ENCODE results near the gene HMGN1. TPM values are rescaled to one million over a fixed set of nuclear protein-coding genes. Genes with fewer than 3 reads are reported as not detected.

Gene HMGN1
- total and polyA plus RNA-seq, 4 donors, result 34.6 to 92.3 (median 55.0) TPM

DNA sequence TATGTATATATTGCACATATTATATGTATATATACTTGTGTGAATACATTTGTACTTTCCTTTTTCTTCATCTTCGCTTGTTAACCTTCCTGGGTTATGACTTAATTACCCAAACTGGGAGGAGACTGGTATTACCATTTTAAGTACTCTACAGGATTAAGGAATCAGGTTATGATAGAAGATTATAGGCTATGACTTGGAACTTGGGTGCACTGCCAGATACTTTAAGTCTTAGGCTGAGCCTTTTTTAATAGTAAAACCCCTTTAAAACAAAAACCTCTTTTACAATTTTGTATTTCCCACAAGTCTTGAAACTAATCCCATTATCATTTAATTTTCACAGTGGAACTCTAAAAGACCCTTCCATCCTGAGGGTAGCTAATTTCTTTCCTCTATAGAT lies 41.4 kb downstream of the HMGN1 start:
- Histone ChIP-seq H3K9me3 (ENCODE audit: control insufficient read depth in 4 of 4, low read length in 3 of 4) (no peaks in the 10 kb centered on the region), H3K4me1 (ENCODE audit: control insufficient read depth in 4 of 4, insufficient read depth in 4 of 4, low read length in 3 of 4) (peaks cover 5 to 7% (median 6%) of the 10 kb centered on the region in 4 donors), H3K27ac (ENCODE audit: low read depth in 1 of 2, low read length in 2 of 2) (no peak overlapping the region), H3K27me3 (ENCODE audit: control insufficient read depth in 4 of 4, insufficient read depth in 4 of 4, low read length in 3 of 4) (no peaks in the 10 kb centered on the region), H3K36me3 (ENCODE audit: control insufficient read depth in 4 of 4, insufficient read depth in 3 of 4, low read depth in 1 of 4, low read length in 3 of 4) (peaks cover 6 to 11% (median 8%) of the 10 kb centered on the region in 4 donors), H3K4me3 (ENCODE audit: low read depth in 1 of 3, low read length in 3 of 3) (no peak overlapping the region), H3K9ac (ENCODE audit: low read depth in 1 of 2, low read length in 2 of 2) (no peak overlapping the region)
- WGBS, result 90% methylated on average over 1 of the region's 1 CpG
- TF ChIP-seq TAF1 (conservative IDR thresholded peaks at IDR 0.05), result no peak
- TF ChIP-seq NR2F2 (IDR thresholded peaks at IDR 0.05), result no peak
- TF ChIP-seq SP1 (IDR thresholded peaks at IDR 0.05), result no peak
- no peak for TF ChIP-seq FOXA1 (IDR thresholded peaks at IDR 0.05)
- no peak for TF ChIP-seq JUND (IDR thresholded peaks at IDR 0.05)
- TF ChIP-seq MAX (IDR thresholded peaks at IDR 0.05), result no peak
- no peak for TF ChIP-seq ZBTB33 (IDR thresholded peaks at IDR 0.05)
- TF ChIP-seq HNF4G (IDR thresholded peaks at IDR 0.05), result no peak
- TF ChIP-seq, protein P1, sequence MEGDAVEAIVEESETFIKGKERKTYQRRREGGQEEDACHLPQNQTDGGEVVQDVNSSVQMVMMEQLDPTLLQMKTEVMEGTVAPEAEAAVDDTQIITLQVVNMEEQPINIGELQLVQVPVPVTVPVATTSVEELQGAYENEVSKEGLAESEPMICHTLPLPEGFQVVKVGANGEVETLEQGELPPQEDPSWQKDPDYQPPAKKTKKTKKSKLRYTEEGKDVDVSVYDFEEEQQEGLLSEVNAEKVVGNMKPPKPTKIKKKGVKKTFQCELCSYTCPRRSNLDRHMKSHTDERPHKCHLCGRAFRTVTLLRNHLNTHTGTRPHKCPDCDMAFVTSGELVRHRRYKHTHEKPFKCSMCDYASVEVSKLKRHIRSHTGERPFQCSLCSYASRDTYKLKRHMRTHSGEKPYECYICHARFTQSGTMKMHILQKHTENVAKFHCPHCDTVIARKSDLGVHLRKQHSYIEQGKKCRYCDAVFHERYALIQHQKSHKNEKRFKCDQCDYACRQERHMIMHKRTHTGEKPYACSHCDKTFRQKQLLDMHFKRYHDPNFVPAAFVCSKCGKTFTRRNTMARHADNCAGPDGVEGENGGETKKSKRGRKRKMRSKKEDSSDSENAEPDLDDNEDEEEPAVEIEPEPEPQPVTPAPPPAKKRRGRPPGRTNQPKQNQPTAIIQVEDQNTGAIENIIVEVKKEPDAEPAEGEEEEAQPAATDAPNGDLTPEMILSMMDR (IDR thresholded peaks at IDR 0.05; ENCODE audit: low read depth, low read length, missing input control), result no peak
- TF ChIP-seq, protein P2, sequence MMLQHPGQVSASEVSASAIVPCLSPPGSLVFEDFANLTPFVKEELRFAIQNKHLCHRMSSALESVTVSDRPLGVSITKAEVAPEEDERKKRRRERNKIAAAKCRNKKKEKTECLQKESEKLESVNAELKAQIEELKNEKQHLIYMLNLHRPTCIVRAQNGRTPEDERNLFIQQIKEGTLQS (IDR thresholded peaks at IDR 0.05), result no peak
- TF ChIP-seq YY1 (IDR thresholded peaks at IDR 0.05), result no peak
- TF ChIP-seq FOXA2 (IDR thresholded peaks at IDR 0.05), result no peak
- TF ChIP-seq EGR1 (IDR thresholded peaks at IDR 0.05; ENCODE audit: low read depth in 2 of 2), result no peak
- no peak for TF ChIP-seq HNF4A (conservative IDR thresholded peaks at IDR 0.05)
- no peak for DNase-seq (ENCODE audit: low spot score)

DNA sequence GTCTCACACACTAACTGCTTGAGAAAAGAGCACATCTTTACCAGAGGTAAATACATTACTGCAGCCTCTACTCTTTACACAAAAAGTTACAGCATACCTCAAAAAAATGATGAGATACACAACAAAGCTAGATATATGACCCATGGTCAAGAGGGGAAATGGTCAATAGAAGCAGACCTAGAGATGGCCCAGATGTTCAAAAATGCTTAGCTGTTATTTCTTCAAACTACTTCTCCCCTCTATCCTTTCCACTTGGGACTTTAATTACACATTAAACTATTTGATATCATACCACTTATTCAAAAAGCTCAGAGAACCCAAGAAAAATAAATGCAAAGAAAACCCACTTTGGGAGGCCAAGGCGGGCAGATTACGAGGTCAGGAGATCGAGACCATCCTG lies 48.3 kb downstream of the HMGN1 start:
- no peak for DNase-seq (ENCODE audit: low spot score)
- 97% methylated on average over 3 of the region's 3 CpGs for WGBS
- Histone ChIP-seq H3K27me3 (ENCODE audit: control insufficient read depth in 4 of 4, insufficient read depth in 4 of 4, low read length in 3 of 4) (no peaks in the 10 kb centered on the region), H3K4me3 (ENCODE audit: low read depth in 1 of 3, low read length in 3 of 3) (no peak overlapping the region), H3K27ac (ENCODE audit: low read depth in 1 of 2, low read length in 2 of 2) (no peak overlapping the region), H3K4me1 (ENCODE audit: control insufficient read depth in 4 of 4, insufficient read depth in 4 of 4, low read length in 3 of 4) (no peaks in the 10 kb centered on the region), H3K9me3 (ENCODE audit: control insufficient read depth in 4 of 4, low read length in 3 of 4) (no peaks in the 10 kb centered on the region), H3K9ac (ENCODE audit: low read depth in 1 of 2, low read length in 2 of 2) (no peak overlapping the region), H3K36me3 (ENCODE audit: control insufficient read depth in 4 of 4, insufficient read depth in 3 of 4, low read depth in 1 of 4, low read length in 3 of 4) (peaks cover 7 to 36% (median 28%) of the 10 kb centered on the region in 4 donors)
- TF ChIP-seq FOXA2 (IDR thresholded peaks at IDR 0.05), result no peak
- TF ChIP-seq GABPA (IDR thresholded peaks at IDR 0.05 in 1 of 2, conservative IDR thresholded peaks at IDR 0.05 in 1 of 2), result no peak
- TF ChIP-seq RXRA (IDR thresholded peaks at IDR 0.05), result no peak
- no peak for TF ChIP-seq TAF1 (conservative IDR thresholded peaks at IDR 0.05)
- TF ChIP-seq, protein P1 (IDR thresholded peaks at IDR 0.05; ENCODE audit: low read depth, low read length, missing input control), result no peak
- no peak for TF ChIP-seq YY1 (IDR thresholded peaks at IDR 0.05)
- TF ChIP-seq FOXA1 (IDR thresholded peaks at IDR 0.05), result no peak
- no peak for TF ChIP-seq HNF4G (IDR thresholded peaks at IDR 0.05)
- no peak for TF ChIP-seq HNF4A (conservative IDR thresholded peaks at IDR 0.05)
- TF ChIP-seq EGR1 (IDR thresholded peaks at IDR 0.05; ENCODE audit: low read depth in 2 of 2), result no peak
- TF ChIP-seq, protein P2 (IDR thresholded peaks at IDR 0.05), result no peak
- TF ChIP-seq ZBTB33 (IDR thresholded peaks at IDR 0.05), result no peak
- TF ChIP-seq SP1 (IDR thresholded peaks at IDR 0.05), result no peak
- TF ChIP-seq RAD21 (IDR thresholded peaks at IDR 0.05), result no peak

All from liver (tissue), 9 donors.